HepG2 (cell line): ENCODE measurements around the gene DCUN1D4. TPM values are rescaled to one million over a fixed set of nuclear protein-coding genes. Genes with fewer than 3 reads are reported as not detected.

Experiments used
- CENPX ChIP-seq: sonication (generic); formaldehyde crosslinking; IDR thresholded peaks from 2 replicates; pipeline ENCODE4 v1.9.0; 2021; ENCODE audit warnings: mild to moderate bottlenecking, missing genetic modification reagents, moderate library complexity
- DMAP1 ChIP-seq: IDR thresholded peaks from 2 replicates; pipeline ENCODE4 v1.6.1; 2016
- ERF ChIP-seq: IDR thresholded peaks from 2 replicates; pipeline ENCODE4 v1.6.1; 2018; ENCODE audit warnings: missing biosample characterization, missing genetic modification reagents
- NAIF1 ChIP-seq: sonication (generic); formaldehyde crosslinking; IDR thresholded peaks from 2 replicates; pipeline ENCODE4 v1.5.0; 2020; ENCODE audit warnings: mild to moderate bottlenecking, missing genetic modification reagents, borderline replicate concordance
- PATZ1 ChIP-seq: sonication (generic); formaldehyde crosslinking; IDR thresholded peaks from 2 replicates; pipeline ENCODE4 v1.4.0; 2020; ENCODE audit warnings: missing genetic modification reagents
- PHF20 ChIP-seq: sonication (generic); formaldehyde crosslinking; IDR thresholded peaks from 2 replicates; pipeline ENCODE4 v1.5.0; 2020; ENCODE audit warnings: mild to moderate bottlenecking, missing genetic modification reagents
- PHF21A ChIP-seq: sonication (generic); formaldehyde crosslinking; IDR thresholded peaks from 2 replicates; pipeline ENCODE4 v1.5.0; 2020; ENCODE audit warnings: mild to moderate bottlenecking, missing genetic modification reagents
- RXRA ChIP-seq: sonication (generic); formaldehyde crosslinking; IDR thresholded peaks from 2 replicates; pipeline ENCODE4 v1.5.1; 2020; ENCODE audit warnings: missing genetic modification reagents
- SIX4 ChIP-seq: sonication (generic); formaldehyde crosslinking; IDR thresholded peaks from 2 replicates; pipeline ENCODE4 v1.4.0; 2020; ENCODE audit warnings: missing genetic modification reagents
- TEAD3 ChIP-seq: optimal IDR thresholded peaks from 2 replicates; pipeline ENCODE3; 2016; ENCODE audit warnings: borderline replicate concordance
- UBTF ChIP-seq: sonication (generic); formaldehyde crosslinking; IDR thresholded peaks from 2 replicates; pipeline ENCODE4 v1.4.0; 2020; ENCODE audit warnings: mild to moderate bottlenecking, missing genetic modification reagents
- ZBTB39 ChIP-seq: sonication (generic); formaldehyde crosslinking; IDR thresholded peaks from 2 replicates; pipeline ENCODE4 v1.5.0; 2020; ENCODE audit warnings: missing genetic modification reagents
- ZBTB7B ChIP-seq: sonication (generic); formaldehyde crosslinking; IDR thresholded peaks from 2 replicates; pipeline ENCODE4 v1.4.0; 2020; ENCODE audit warnings: missing genetic modification reagents
- ZKSCAN5 ChIP-seq: sonication (generic); formaldehyde crosslinking; IDR thresholded peaks from 2 replicates; pipeline ENCODE4 v1.5.1; 2020; ENCODE audit warnings: mild to moderate bottlenecking, missing genetic modification reagents
- ZMYM3 ChIP-seq: sonication (generic); formaldehyde crosslinking; IDR thresholded peaks from 2 replicates; pipeline ENCODE4 v1.5.1; 2020; ENCODE audit warnings: mild to moderate bottlenecking, missing genetic modification reagents
- ZNF367 ChIP-seq: sonication (generic); formaldehyde crosslinking; IDR thresholded peaks from 2 replicates; pipeline ENCODE4 v1.4.0; 2020; ENCODE audit warnings: missing genetic modification reagents, borderline replicate concordance
- ZNF574 ChIP-seq: sonication (generic); formaldehyde crosslinking; IDR thresholded peaks from 2 replicates; pipeline ENCODE4 v1.4.0; 2020; ENCODE audit warnings: missing genetic modification reagents
- ZNF800 ChIP-seq: sonication (generic); formaldehyde crosslinking; IDR thresholded peaks from 2 replicates; pipeline ENCODE4 v1.4.0; 2020; ENCODE audit warnings: missing genetic modification reagents
- polyA plus RNA-seq, 8 experiments: library from polyadenylated mRNA; depleted of rRNA in 3 of 8; stranded (reverse) in 7 of 8; unstranded in 1 of 8; fragments of >200 nt; fragmentation: Illumina TruSeq in 4 of 8; extraction: Trizol in 4 of 8; gene quantifications; 2 replicates each; pipeline versions ENCODE4 v1.2.1 to v1.2.3, GENCODE V29; 2011 to 2016; ENCODE audit warnings: low read depth in 4 of 8, missing spikeins in 1 of 8, mixed read lengths in 1 of 8; ENCODE audit not compliant: insufficient read depth in 1 of 8
- total RNA-seq, 5 experiments: library from RNA; depleted of rRNA; stranded (reverse); fragments of >200 nt; fragmentation: Illumina TruSeq; extraction: Trizol; gene quantifications; 2 replicates each; pipeline ENCODE4 v1.2.3, GENCODE V29; 2016; ENCODE audit warnings: low read depth in 1 of 5

DCUN1D4 gene
- total and polyA plus RNA-seq, 2 of the 13 experiments (the other 11 are each of a cell fraction or from before 2014, with no cell fraction given), result 27.9 to 44.4 TPM

- TF ChIP-seq UBTF (CRISPR knock-in tag), result no peak
- TF ChIP-seq ERF (CRISPR knock-in tag), result 0 out of 2 replicates have a peak, but pooled peaks have one; percentile 34
- TF ChIP-seq TEAD3 (CRISPR knock-in tag), result peak; percentile 33
- TF ChIP-seq ZMYM3, result peak; percentile 58; the same call in 1 of the 2 replicates
- TF ChIP-seq SIX4 (CRISPR knock-in tag), result no peak
- TF ChIP-seq NAIF1, result no peak
- TF ChIP-seq RXRA (CRISPR knock-in tag), result 0 out of 2 replicates have a peak, but pooled peaks have one; percentile 25
- TF ChIP-seq ZNF574 (CRISPR knock-in tag), result peak; percentile 44; the same call in 1 of the 2 replicates
- TF ChIP-seq ZNF800, result no peak
- TF ChIP-seq ZKSCAN5, result peak; percentile 93
- no peak for TF ChIP-seq CENPX
- TF ChIP-seq ZBTB39 (CRISPR knock-in tag), result no peak
- peak; percentile 77 for TF ChIP-seq PHF21A (CRISPR knock-in tag)
- no peak for TF ChIP-seq ZNF367 (CRISPR knock-in tag)
- TF ChIP-seq DMAP1, result peak; percentile 34; the same call in 1 of the 2 replicates
- no peak for TF ChIP-seq PHF20 (CRISPR knock-in tag)
- TF ChIP-seq PATZ1 (CRISPR knock-in tag), result peak; percentile 92
- 0 out of 2 replicates have a peak, but pooled peaks have one; percentile 33 for TF ChIP-seq ZBTB7B
Observed at GRCh38 chr4:51880016-51880915, 37.3 kb downstream of the DCUN1D4 start (continued).
